ENCODE results near the gene FGF5. TPM values are rescaled to one million over a fixed set of nuclear protein-coding genes. Genes with fewer than 3 reads are reported as not detected.
"Not testable (repeated sequence)": the region's sequence is repeated elsewhere in the genome, so short reads cannot be mapped to it uniquely, and the experiment has no call there.

Gene FGF5
- total RNA-seq, 1 experiment from 2014 or later: 2.7 TPM

- DNase-seq (ENCODE audit: low read depth): no peak
Observed at GRCh38 chr4:80294206-80294605, 27.7 kb downstream of the FGF5 start.

GRCh38 chr4:80295336-80295735 is 28.9 kb downstream of the FGF5 start:
- DNase-seq (ENCODE audit: low read depth): no peak

- DNase-seq (ENCODE audit: low read depth): no peak
Observed at GRCh38 chr4:80295826-80296225, 29.4 kb downstream of the FGF5 start.

- DNase-seq (ENCODE audit: low read depth): no peak
Observed at GRCh38 chr4:80301884-80302283, 35.4 kb downstream of the FGF5 start.

- no peak for DNase-seq (ENCODE audit: low read depth)
Observed at GRCh38 chr4:80302616-80303223, 36.3 kb downstream of the FGF5 start.

- DNase-seq (ENCODE audit: low read depth): peak; percentile 72
Observed at GRCh38 chr4:80305466-80305865, 39.0 kb downstream of the FGF5 start.

GRCh38 chr4:80306260-80306659 is 39.8 kb downstream of the FGF5 start:
- DNase-seq (ENCODE audit: low read depth): peak; percentile 77

GRCh38 chr4:80307183-80307735 is 40.8 kb downstream of the FGF5 start:
- DNase-seq (ENCODE audit: low read depth): peak; percentile 39

GRCh38 chr4:80307774-80308465 is 41.5 kb downstream of the FGF5 start:
- peak; percentile 82 for DNase-seq (ENCODE audit: low read depth)

- no peak for DNase-seq (ENCODE audit: low read depth)
Observed at GRCh38 chr4:80308466-80308822, 42.0 kb downstream of the FGF5 start.

- DNase-seq (ENCODE audit: low read depth): peak; percentile 86
Observed at GRCh38 chr4:80309294-80310004, 43.0 kb downstream of the FGF5 start.

GRCh38 chr4:80311130-80311529 is 44.7 kb downstream of the FGF5 start:
- no peak for DNase-seq (ENCODE audit: low read depth)

GRCh38 chr4:80312124-80312523 is 45.7 kb downstream of the FGF5 start:
- DNase-seq (ENCODE audit: low read depth): no peak

GRCh38 chr4:80313627-80314026 is 47.2 kb downstream of the FGF5 start:
- DNase-seq (ENCODE audit: low read depth): no peak

- DNase-seq (ENCODE audit: low read depth): not testable (repeated sequence)
Observed at GRCh38 chr4:80315848-80316247, 49.4 kb downstream of the FGF5 start.

GRCh38 chr4:80321341-80321740 is 54.9 kb downstream of the FGF5 start:
- DNase-seq (ENCODE audit: low read depth): no peak

- DNase-seq (ENCODE audit: low read depth): no peak
Observed at GRCh38 chr4:80321776-80322175, 55.3 kb downstream of the FGF5 start.

GRCh38 chr4:80322716-80323115 is 56.3 kb downstream of the FGF5 start:
- DNase-seq (ENCODE audit: low read depth): peak; percentile 67

GRCh38 chr4:80324171-80324570 is 57.7 kb downstream of the FGF5 start:
- no peak for DNase-seq (ENCODE audit: low read depth)

- no peak for DNase-seq (ENCODE audit: low read depth)
Observed at GRCh38 chr4:80331693-80332092, 65.2 kb downstream of the FGF5 start.

GRCh38 chr4:80333121-80333520 is 66.7 kb downstream of the FGF5 start:
- DNase-seq (ENCODE audit: low read depth): no peak

GRCh38 chr4:80334568-80334967 is 68.1 kb downstream of the FGF5 start:
- DNase-seq (ENCODE audit: low read depth): no peak

GRCh38 chr4:80335226-80335553 is 68.7 kb downstream of the FGF5 start:
- DNase-seq (ENCODE audit: low read depth): no peak

Measured in HT1080 (cell line).